ENCODE results near the gene TBC1D10B.
"Not testable (repeated sequence)": the region's sequence is repeated elsewhere in the genome, so short reads cannot be mapped to it uniquely, and the experiment has no call there.

Gene TBC1D10B

GRCh38 chr16:30354423-30355143 lies 15.7 kb downstream of the TBC1D10B start:
- DNase-seq, result peak; percentile 69 to 89

GRCh38 chr16:30353438-30354129 lies 16.7 kb downstream of the TBC1D10B start:
- no peak for DNase-seq

GRCh38 chr16:30352488-30353401 lies 17.5 kb downstream of the TBC1D10B start:
- DNase-seq, result no peak

DNA sequence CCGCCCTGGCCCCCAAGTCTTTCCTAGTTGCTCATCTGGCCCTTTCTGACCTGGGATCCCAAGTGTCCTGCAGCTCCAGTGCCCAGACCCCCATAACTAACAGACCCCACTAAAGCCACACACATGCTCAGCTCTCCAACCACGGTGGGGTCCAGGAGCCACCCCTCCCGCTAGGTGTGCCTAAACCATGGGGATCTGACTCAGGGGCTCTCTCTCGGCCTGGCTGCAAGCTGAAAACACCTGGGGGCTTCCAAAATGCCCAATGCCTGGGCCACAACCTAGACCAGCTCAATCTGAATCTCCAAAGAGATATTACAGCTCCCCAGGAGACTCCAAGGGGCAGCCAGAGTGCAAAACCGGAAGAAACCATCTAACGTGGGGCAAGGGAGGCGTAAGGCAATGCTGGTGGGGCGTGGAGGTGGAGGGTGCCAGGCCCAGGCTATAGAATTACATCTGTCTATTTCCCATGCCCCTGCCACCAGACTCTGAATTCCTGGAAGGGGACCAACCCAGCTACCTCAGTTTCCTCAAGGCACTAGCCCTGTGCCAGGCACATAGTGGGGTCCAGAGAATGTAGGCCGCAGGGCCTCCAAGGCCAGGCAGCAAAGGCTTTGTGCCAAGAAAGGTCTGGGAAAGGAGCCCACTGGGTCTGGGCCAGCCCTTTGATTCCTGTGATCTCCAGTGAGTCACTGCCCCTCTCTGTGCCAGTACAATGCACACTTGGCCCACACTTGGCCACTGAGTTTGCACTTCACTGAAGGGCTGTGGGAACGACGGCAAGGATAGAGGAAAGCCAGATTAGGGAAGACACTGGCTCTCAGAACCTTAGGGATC lies 18.5 kb downstream of the TBC1D10B start:
- no peak for DNase-seq

DNA sequence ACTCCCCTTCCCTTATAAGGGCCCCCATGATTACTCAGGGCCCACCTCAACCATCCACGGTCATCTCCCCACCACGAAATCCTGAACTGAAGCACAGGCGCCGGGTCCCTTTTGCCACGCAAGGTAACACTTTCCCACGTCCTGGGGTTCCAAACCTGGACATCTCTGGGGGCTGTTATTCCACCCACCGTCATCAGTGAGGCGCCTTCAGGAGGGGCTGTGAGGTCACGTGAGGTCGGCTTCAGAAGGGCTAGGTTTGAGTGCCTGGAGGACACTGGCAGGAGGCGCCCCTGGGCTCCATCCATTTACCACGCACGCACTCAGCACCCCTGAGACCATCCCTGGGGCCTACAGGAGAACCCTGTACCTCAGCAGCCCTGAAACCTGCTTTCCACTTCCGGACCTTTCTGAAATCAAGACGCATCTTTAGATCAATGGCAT lies 19.3 kb downstream of the TBC1D10B start:
- no peak for DNase-seq

DNA sequence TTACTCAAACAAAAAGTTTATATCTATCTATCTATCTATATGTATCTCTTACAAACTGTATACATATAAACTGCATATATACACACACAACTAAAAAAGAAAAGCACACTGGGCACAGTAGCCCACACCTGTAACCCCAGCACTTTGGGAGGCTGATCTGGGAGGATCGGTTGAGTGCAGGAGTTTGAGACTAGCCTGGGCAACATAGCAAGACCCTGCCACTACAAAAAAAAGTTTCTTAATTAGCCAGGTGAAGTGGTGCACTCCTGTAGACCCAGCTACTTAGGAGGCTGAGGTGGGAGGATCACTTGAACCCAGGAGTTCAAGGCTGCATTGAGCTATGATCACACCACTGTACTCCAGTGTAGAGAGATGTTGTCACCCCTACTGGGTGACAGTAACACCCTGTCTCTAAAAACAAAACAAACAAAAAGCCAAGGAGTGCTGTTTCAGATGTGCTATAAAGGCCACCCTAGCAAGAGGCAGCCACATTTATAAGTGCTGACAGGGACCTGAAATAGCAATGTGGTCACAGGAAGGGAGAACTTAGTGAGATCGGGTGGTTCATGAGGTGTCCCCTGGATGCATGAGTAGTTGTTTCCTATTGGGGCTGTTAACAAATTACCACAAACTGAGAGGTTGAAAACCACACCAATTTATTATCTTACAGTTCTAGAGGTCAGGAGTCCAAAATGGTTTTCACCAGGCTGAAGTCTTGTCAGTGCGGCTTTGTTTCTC lies 20.0 kb downstream of the TBC1D10B start:
- no peak for DNase-seq

DNA sequence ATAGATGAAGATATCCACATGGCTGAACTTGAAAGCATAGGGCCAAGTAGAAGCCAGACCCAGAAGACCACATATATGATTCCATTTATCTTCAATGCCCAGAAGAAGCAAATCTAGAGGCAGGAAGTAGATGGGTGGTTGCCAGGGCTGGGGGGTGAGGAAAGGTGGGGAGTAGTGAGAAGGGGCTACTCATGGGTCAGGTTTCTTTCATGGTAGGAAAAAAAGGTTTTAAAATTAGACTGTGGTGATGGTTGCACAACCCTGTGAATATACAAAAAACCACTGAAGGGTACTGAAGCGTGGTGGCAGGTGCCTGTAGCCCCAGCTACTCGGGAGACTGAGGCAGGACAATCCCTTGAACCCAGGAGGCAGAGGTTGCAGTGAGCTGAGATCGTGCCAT lies 20.6 kb downstream of the TBC1D10B start:
- no peak for DNase-seq

- DNase-seq, result no peak
Measured at GRCh38 chr16:30348929-30349328, 21.4 kb downstream of the TBC1D10B start.

DNA sequence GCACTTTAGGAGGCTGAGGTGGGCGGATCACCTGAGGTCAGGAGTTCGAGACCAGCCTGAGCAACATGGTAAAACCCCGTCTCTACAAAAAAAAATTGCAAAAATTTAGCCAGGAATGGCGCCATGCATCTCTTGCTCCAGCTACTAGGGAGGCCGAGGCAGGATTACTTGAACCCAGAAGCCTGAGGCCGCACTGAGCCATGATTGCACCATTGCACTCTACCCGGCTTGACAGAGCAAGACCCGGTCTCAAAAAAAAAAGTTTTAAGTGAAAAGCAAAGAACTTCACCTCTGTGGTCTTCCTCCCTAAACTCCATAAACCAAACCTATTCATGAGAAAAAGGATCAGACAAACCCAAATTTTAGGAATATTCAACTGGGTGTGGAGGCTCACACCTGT lies 22.2 kb downstream of the TBC1D10B start:
- no peak for DNase-seq

DNA sequence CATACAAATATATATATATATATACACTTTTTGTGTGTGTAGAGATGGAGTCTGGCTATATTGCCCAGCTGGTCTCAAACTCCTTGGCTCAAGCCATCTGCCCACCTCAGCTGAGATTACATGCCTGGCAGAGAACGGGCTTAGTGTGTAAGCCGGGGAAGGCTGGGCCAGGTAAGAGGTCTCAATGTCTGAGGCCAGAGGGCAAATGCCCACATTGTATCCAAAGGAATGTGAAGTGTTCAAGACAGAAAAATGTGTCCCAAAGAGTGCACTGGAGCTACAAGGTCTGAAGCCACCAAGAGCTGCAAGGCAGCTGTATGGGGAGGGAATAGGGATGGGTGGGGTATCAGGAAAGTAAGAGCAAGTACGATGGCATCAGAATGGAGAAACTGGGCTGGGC lies 24.0 kb downstream of the TBC1D10B start:
- no peak for DNase-seq

GRCh38 chr16:30343491-30343820 lies 26.8 kb downstream of the TBC1D10B start:
- not testable (repeated sequence) for DNase-seq

DNA sequence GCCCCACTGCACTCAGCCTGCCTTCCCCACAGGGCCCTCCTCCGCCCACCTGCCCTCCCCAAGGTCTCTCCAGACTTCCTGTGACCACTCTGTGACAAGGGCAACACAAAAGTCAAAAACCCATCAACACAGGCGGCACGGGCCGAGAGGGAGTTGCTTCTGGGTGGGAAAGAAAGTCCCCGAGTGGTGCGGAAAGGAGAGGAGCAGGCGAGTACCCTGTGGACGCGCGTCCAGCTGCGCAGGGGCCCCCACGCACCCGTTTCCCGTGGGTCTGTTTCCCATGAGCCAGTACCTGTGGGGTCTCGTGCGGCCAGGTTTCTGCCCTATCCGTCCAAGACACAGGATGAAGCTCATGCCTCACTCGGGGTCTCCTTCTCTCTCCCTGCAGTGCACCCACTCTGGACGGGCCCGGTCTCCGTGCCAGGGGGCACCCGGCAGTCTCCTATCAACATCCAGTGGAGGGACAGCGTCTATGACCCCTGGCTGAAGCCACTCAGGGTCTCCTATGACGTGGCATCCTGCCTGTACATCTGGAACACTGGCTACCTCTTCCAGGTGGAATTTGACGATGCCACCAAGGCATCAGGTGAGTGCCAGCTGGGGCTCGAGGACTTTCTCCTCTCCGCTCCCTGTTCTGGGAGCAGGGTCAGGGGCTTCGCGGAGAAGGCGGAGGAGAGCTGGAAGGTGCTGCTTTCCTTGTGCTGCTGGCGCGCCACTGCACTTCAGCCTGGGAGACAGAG lies 27.4 kb downstream of the TBC1D10B start:
- no peak for DNase-seq

GRCh38 chr16:30341971-30342370 lies 28.3 kb downstream of the TBC1D10B start:
- DNase-seq, result not testable (repeated sequence)

- DNase-seq, result no peak
Measured at GRCh38 chr16:30340621-30341020, 29.7 kb downstream of the TBC1D10B start.

DNA sequence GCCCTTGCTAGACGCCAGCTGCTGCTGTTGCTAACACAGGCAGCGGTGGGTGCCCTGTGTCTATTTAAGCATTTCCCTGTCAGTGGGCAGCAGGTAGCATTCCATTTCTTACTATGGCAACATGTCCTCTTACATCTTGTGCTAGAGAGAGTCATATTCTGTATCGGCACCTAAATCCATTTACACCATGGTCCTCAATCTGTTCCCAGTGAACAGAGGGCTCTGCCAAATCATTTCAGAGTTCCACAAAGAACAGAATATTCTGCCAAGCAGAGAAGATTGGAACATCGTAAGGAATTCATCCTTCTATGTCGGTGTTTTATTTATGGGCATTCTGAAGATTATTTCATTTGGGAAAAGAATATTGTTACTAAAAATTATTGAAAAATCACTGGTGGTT lies 31.6 kb downstream of the TBC1D10B start:
- DNase-seq, result not testable (repeated sequence)

GRCh38 chr16:30337964-30338357 lies 32.3 kb downstream of the TBC1D10B start:
- DNase-seq, result not testable (repeated sequence)

DNA sequence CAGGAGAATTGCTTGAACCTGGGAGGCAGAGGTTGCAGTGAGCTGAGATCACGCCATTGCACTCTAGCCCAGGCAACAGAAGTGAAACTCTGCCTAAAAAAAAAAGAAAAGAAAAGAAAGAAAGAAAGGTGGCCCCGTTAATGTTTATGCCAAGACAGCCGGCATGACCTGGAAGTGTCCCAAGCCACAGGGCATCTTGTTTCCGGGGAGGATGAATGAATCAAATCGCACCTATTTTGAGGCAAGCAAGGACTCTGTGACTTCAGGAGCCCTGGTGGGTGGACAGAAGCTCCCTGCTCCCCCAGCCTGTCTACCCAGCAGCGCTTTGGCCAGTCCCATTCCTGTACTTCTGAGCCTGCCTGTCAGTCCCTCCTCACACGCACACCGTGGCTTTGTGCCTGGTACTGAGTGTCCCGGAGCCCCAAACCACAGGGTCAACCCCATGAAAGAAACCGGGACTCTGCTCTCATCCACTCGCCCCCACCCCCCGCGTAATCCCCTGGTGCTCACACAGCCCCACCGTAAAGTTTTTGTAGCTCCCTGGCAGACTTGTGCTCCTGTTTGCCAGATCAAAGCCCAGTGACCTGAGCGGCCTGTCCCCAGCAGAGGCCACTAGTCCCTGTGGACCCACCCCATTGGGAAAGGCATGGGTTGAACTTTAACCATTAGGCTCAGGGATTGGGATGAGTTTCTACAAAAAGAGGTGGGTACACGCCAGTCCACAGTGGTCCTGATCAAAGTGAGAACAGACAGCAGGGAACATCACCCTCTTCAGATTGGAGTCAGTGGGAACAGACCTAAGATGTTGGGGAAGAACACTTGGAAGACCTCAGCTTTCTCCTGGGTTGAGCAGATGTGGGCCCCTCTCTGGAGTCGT lies 34.5 kb downstream of the TBC1D10B start:
- peak in 1 of 2 donors; percentile 9 for DNase-seq

GRCh38 chr16:30335028-30335597 lies 35.2 kb downstream of the TBC1D10B start:
- DNase-seq, result peak; percentile 70 to 76

DNA sequence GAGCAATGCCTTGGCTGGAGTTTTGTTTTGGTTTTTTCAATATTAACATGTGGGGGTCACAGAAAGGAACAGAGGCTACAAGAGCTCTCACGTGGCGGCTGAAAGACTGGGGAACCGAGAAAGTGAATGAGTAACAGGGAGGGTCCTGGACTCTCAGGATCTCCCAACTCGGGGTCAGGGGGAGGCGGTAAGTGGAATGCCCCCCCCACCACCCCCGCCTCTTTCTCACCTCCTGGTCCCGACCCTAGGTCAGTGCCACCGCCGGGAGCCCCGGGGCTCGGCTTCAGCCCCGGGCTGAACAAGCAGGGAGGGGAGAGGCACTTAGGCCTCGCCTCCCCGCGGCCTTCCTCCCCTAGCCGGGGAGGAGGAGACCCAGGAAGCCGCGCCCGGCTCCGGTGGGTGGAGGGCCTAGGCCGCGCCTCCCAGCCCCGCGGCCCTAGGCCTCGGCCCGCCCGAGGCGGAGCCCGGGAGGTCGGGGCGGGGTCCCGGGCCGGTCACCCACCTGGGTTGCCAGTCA lies 35.8 kb downstream of the TBC1D10B start:
- DNase-seq, result peak; percentile 79 to 81

Measured in inflammatory macrophage treated with lipopolysaccharide for 1 hour (primary cell).